Heart left ventricle (tissue), 16 donors: Measurements from ENCODE around the gene RRP1. TPM values are rescaled to one million over a fixed set of nuclear protein-coding genes. Genes with fewer than 3 reads are reported as not detected.

Source experiments
- ATAC-seq, 4 donors: fragments of 200-7000 bp; cut with Tn5 transposase; one replicate each; pipeline ENCODE4 v1.9.1; 2020 to 2022; ENCODE audit warnings: moderate library complexity in 4 of 4, mild to moderate bottlenecking in 3 of 4, moderate number of reproducible peaks in 1 of 4
- DNase-seq, 5 donors: peaks; one replicate each; pipeline ENCODE4 v3.0.0-alpha.2; 2020
- H3K27ac ChIP-seq, 12 donors: fragments of 200-600 bp; sonication (generic) in 4 of 12; one replicate each; pipeline versions ENCODE4 v1.5.0 to v1.8.0; 2016 to 2022; ENCODE audit warnings: mild to moderate bottlenecking in 2 of 12
- H3K27me3 ChIP-seq, 9 donors: fragments of 200-600 bp; sonication (generic) in 2 of 9; one replicate each; pipeline versions ENCODE4 v1.5.1 to v1.8.0; 2016 to 2022; ENCODE audit warnings: mild to moderate bottlenecking in 3 of 9
- H3K36me3 ChIP-seq, 9 donors: fragments of 200-600 bp; sonication (generic) in 2 of 9; one replicate each; pipeline versions ENCODE4 v1.5.0 to v1.8.0; 2018 to 2022; ENCODE audit warnings: mild to moderate bottlenecking in 2 of 9
- H3K4me1 ChIP-seq, 12 donors: fragments of 200-600 bp; sonication (generic) in 4 of 12; one replicate each; pipeline versions ENCODE4 v1.5.0 to v1.8.0; 2016 to 2022; ENCODE audit warnings: mild to moderate bottlenecking in 3 of 12
- H3K4me3 ChIP-seq, 12 donors: fragments of 200-600 bp; sonication (generic) in 4 of 12; one replicate each; pipeline versions ENCODE4 v1.5.0 to v1.8.0; 2017 to 2022; ENCODE audit warnings: mild to moderate bottlenecking in 9 of 12, moderate library complexity in 4 of 12
- H3K9me3 ChIP-seq, 12 donors: fragments of 200-600 bp; sonication (generic) in 4 of 12; one replicate each; pipeline versions ENCODE4 v1.5.0 to v1.8.0; 2016 to 2022; ENCODE audit warnings: mild to moderate bottlenecking in 1 of 12
- CTCF ChIP-seq, 12 donors: fragments of 200-600 bp; sonication (generic) in 4 of 12; IDR thresholded peaks; one replicate each; pipeline versions ENCODE4 v1.5.0 to v1.8.0; 2018 to 2022; ENCODE audit warnings: antibody characterized with exemption in 12 of 12, mild to moderate bottlenecking in 5 of 12
- POLR2A ChIP-seq, 2 donors: fragments of 450-650 bp; IDR thresholded peaks; one replicate each; pipeline ENCODE4 v1.6.1; 2017; ENCODE audit warnings: antibody characterized with exemption in 2 of 2, mild to moderate bottlenecking in 2 of 2, moderate library complexity in 2 of 2
- WGBS, 4 donors: extraction: QIAGEN DNeasy Blood & Tissue Kit in 2 of 4; methylation state at CpG; one replicate each; pipeline versions ENCODE4 v1.1.5 to v1.1.7; 2013 to 2018; 5-methylcytosine and 5-hydroxymethylcytosine counted together
- intact Hi-C, 10 donors: fragments of 100-400 bp; cut with DNase I; formaldehyde crosslinking; loops; one replicate each; pipeline versions ENCODE4 v1.11.1 to v1.14.2; 2022
- polyA plus RNA-seq, 2 donors: library from polyadenylated mRNA; stranded (reverse); fragments of 200-250 nt; gene quantifications; one replicate each; pipeline ENCODE4 v1.2.3, GENCODE V29; 2013
- total RNA-seq, 9 donors: library from RNA; depleted of rRNA in 2 of 9; stranded (reverse); fragments of >200 nt in 2 of 9; fragmentation: NEBNext Ultra II Directional in 3 of 9; extraction: Animal tissue kit (Norgen Biotek cat#: 25700) in 3 of 9; gene quantifications; one replicate each; pipeline versions ENCODE4 v1.1.0 to v1.2.4, GENCODE V29; 2016 to 2023
- donor health status: ischemic (EF 13 %, LVEDD 7.1; RV severe dilation, severe dysfunction).
- donor health status: healthy with polysubstance abuse.
- donor health status: DM: no; HTN: yes; CAD: no.
- donor health status: DM: no; HTN: no; CAD: no.
- donor health status: ischemic (EF 25% LVEDD 6.9; RV normal size, moderate dysfunction).
- donor health status: ischemic (EF 25% LVEDD 5.7; RV mildly dilated, moderate dysfunction).
- donor health status: healthy.
- donor health status: DM: yes; HTN: yes; CAD: no.
- donor health status: ischemic (EF 35%, LVEDD 5.7; RV mildly dilated, moderate dysfunction).
- donor health status: nonischemic (EF 11% LVEDD 7.7; RV severe dilation, severe dysfunction).
- donor health status: DM: yes; HTN: yes; CAD: no.
- donor health status: PGD.
- donor health status: ischemic (EF 29% LVEDD 5.4; RV normal size, mild dysfunction).
- donor health status: nonischemic (EF 23%, LVEDD 6.1; RV moderate dilation, normal function).

The RRP1 gene
- total and polyA plus RNA-seq, 11 donors: 6.0 to 15.6 (median 9.8) TPM

GRCh38 chr21:43853851-43854772, 64.7 kb downstream of the RRP1 start:
- TF ChIP-seq CTCF (IDR thresholded peaks at IDR 0.05): no peak
- no peak for TF ChIP-seq POLR2A (IDR thresholded peaks at IDR 0.05)
- WGBS, 4 donors: 86 to 90% (median 89%) methylated on average over 31 to 34 of the region's 34 CpGs
- no peak overlapping the region for H3K4me3 ChIP-seq
- no peaks in the 10 kb centered on the region for H3K27me3 ChIP-seq
- intact Hi-C loops: loop anchor here in 1 of 10 donors (10.0 kb wide), 1 partner anchor 101 kb away; no protein-coding TSS in a partner anchor
- H3K9me3 ChIP-seq: no peaks in the 10 kb centered on the region
- H3K27ac ChIP-seq: no peak overlapping the region
- peak in 1 of 5 donors; percentile 15 for DNase-seq
- ATAC-seq: no peak
- peaks cover 0 to 5% (median 0%) of the 10 kb centered on the region in 12 donors for H3K4me1 ChIP-seq
- H3K36me3 ChIP-seq: no peaks in the 10 kb centered on the region

Other genes with a start within 250 kb of the RRP1 start
- gene HSF2BP, start 130.1 kb upstream of the RRP1 start, total RNA-seq: under 1 TPM in 1 of 9 donors, not detected in 8; 0.32 TPM
- under 1 TPM; 0.08 to 0.19 TPM for gene HSF2BP, start 130.1 kb upstream of the RRP1 start, polyA plus RNA-seq
- 10 to 100 TPM in 4 of 9 donors, 1 to 10 TPM in 5; 6.6 to 16.1 (median 9.5) TPM for gene RRP1B, start 130.0 kb upstream of the RRP1 start, total RNA-seq
- gene RRP1B, start 130.0 kb upstream of the RRP1 start, polyA plus RNA-seq: 1 to 10 TPM; 3.6 to 9.8 TPM
- gene PDXK, start 70.4 kb upstream of the RRP1 start, total RNA-seq: 100 to 1,000 TPM in 1 of 9 donors, 10 to 100 TPM in 8; 46.5 to 105 (median 79.7) TPM
- 10 to 100 TPM; 48.0 to 94.5 TPM for gene PDXK, start 70.4 kb upstream of the RRP1 start, polyA plus RNA-seq
- 10 to 100 TPM in 8 of 9 donors, 1 to 10 TPM in 1; 7.8 to 77.0 (median 35.9) TPM for gene CSTB, start 13.3 kb upstream of the RRP1 start, total RNA-seq
- gene CSTB, start 13.3 kb upstream of the RRP1 start, polyA plus RNA-seq: 10 to 100 TPM; 36.1 to 72.8 TPM
- 10 to 100 TPM; 48.7 to 86.0 (median 65.5) TPM for gene AGPAT3, start 75.6 kb downstream of the RRP1 start, total RNA-seq
- 10 to 100 TPM; 26.6 to 51.3 TPM for gene AGPAT3, start 75.6 kb downstream of the RRP1 start, polyA plus RNA-seq
- gene TRAPPC10, start 222.7 kb downstream of the RRP1 start, total RNA-seq: 10 to 100 TPM; 14.6 to 32.0 (median 22.5) TPM
- gene TRAPPC10, start 222.7 kb downstream of the RRP1 start, polyA plus RNA-seq: 10 to 100 TPM in 1 of 2 donors, 1 to 10 TPM in 1; 5.6 to 12.0 TPM